HCT116 (cell line): ENCODE data around the gene TECPR1. TPM values are rescaled to one million over a fixed set of nuclear protein-coding genes. Genes with fewer than 3 reads are reported as not detected.

Source experiments
- ATAC-seq: fragments of 200-7000 bp; cut with Tn5 transposase; 2 replicates; pipeline ENCODE4 v1.9.1; 2020; ENCODE audit warnings: mild to moderate bottlenecking, moderate library complexity
- BruUV-seq: library from RNA; stranded (reverse); fragments of 400-500 nt; replicated peaks from 2 replicates; lab custom pipeline; 2021; lab: Mats Ljungman, UMichigan
- CTCF ChIA-PET: fragments of 300-600 bp; sonication (Branson Sonifier 250); formaldehyde crosslinking; loops from one replicate; lab custom pipeline; 2021; ENCODE audit warnings: antibody characterized with exemption; lab: Charles Lee
- POLR2A ChIA-PET: fragments of 300-600, 350-600 bp; sonication (Branson Sonifier 250); formaldehyde crosslinking; loops from one replicate; lab custom pipeline; 2021; ENCODE audit warnings: antibody characterized with exemption; lab: Charles Lee
- RAD21 ChIA-PET, 2 experiments: fragments of 300-600 bp; sonication (Branson Sonifier 250); formaldehyde crosslinking; loops; one replicate each; lab custom pipeline; 2023; ENCODE audit warnings: low total read pairs in 2 of 2; ENCODE audit not compliant: uncharacterized antibody in 2 of 2, unreplicated experiment in 2 of 2, low non-redundant PET in 1 of 2; lab: Charles Lee
- DNase-seq: peaks from one replicate; pipeline ENCODE4 v3.0.0-alpha.2; 2010; ENCODE audit warnings: low read depth, low spot score
- H2AFZ ChIP-seq: fragments of 200-600 bp; shearing (Covaris generic), sonication (generic); 2 replicates; pipeline ENCODE4 v1.6.1; 2017; ENCODE audit warnings: low read depth, mixed run types, mixed read lengths, antibody characterized with exemption, low read length; ENCODE audit not compliant: poor library complexity, severe bottlenecking
- H3K27ac ChIP-seq: 2 replicates; pipeline ENCODE4 v1.5.1; 2012; ENCODE audit warnings: low read depth, low read length
- H3K27me3 ChIP-seq: fragments of 200-600 bp; sonication (generic); 2 replicates; pipeline ENCODE4 v1.6.1; 2016; ENCODE audit warnings: mixed run types, low read length, mixed read lengths; ENCODE audit not compliant: insufficient read depth
- H3K36me3 ChIP-seq, 2 experiments: fragments of 200-500 bp in 1 of 2; fragments of 200-600 bp in 1 of 2; sonication (Bioruptor generic) in 1 of 2; sonication (generic) in 1 of 2; 2 replicates each; pipeline versions ENCODE4 v1.5.1 to v1.6.1; 2014 to 2016; ENCODE audit warnings: low read length in 2 of 2, inconsistent platforms in 1 of 2, mixed read lengths in 1 of 2, mixed run types in 1 of 2; ENCODE audit not compliant: insufficient read depth in 2 of 2, control insufficient read depth in 1 of 2
- H3K4me1 ChIP-seq, 2 experiments: fragments of 200-600 bp in 1 of 2; sonication (generic) in 1 of 2; 2 replicates each; pipeline versions ENCODE4 v1.5.1 to v1.6.1; 2012 to 2017; ENCODE audit warnings: low read length in 2 of 2, inconsistent platforms in 1 of 2, mild to moderate bottlenecking in 1 of 2, mixed read lengths in 1 of 2, mixed run types in 1 of 2, moderate library complexity in 1 of 2; ENCODE audit not compliant: insufficient read depth in 2 of 2, control insufficient read depth in 1 of 2
- H3K4me2 ChIP-seq: fragments of 200-600 bp; sonication (generic); 2 replicates; pipeline ENCODE4 v1.6.1; 2017; ENCODE audit warnings: mixed run types, low read length, mixed read lengths
- H3K4me3 ChIP-seq, 2 experiments: fragments of 200-600 bp in 1 of 2; sonication (generic) in 1 of 2; replicated peaks in 1 of 2; 2 replicates each; pipeline ENCODE4 v1.5.1; 2011 to 2016; ENCODE audit warnings: low read length in 2 of 2, control low read depth in 1 of 2, low read depth in 1 of 2, mild to moderate bottlenecking in 1 of 2, mixed read lengths in 1 of 2, mixed run types in 1 of 2
- H3K79me2 ChIP-seq: fragments of 200-600 bp; sonication (generic); 2 replicates; pipeline ENCODE4 v1.6.1; 2017; ENCODE audit warnings: mild to moderate bottlenecking, mixed run types, low read length, moderate library complexity, mixed read lengths; ENCODE audit not compliant: insufficient read depth
- H3K9ac ChIP-seq: fragments of 200-600 bp; sonication (generic); 2 replicates; pipeline ENCODE4 v1.6.1; 2016; ENCODE audit warnings: low read length, mixed read lengths
- H3K9me2 ChIP-seq: fragments of 200-600 bp; sonication (generic), shearing (Covaris generic); 2 replicates; pipeline ENCODE4 v1.6.1; 2017; ENCODE audit warnings: mixed run types, mild to moderate bottlenecking, moderate library complexity; ENCODE audit not compliant: insufficient read depth
- H3K9me3 ChIP-seq, 2 experiments: fragments of 200-500 bp in 1 of 2; fragments of 200-600 bp in 1 of 2; sonication (Bioruptor generic) in 1 of 2; sonication (generic) in 1 of 2; 2 replicates each; pipeline ENCODE4 v1.6.1; 2014 to 2017; ENCODE audit warnings: low read length in 2 of 2, mixed read lengths in 2 of 2, inconsistent platforms in 1 of 2, low read depth in 1 of 2, mild to moderate bottlenecking in 1 of 2, mixed run types in 1 of 2, moderate library complexity in 1 of 2; ENCODE audit not compliant: control insufficient read depth in 1 of 2, insufficient read depth in 1 of 2
- H4K20me1 ChIP-seq: fragments of 200-600 bp; sonication (generic), shearing (Covaris generic); 2 replicates; pipeline ENCODE4 v1.6.1; 2017; ENCODE audit warnings: mixed run types, mild to moderate bottlenecking, moderate library complexity; ENCODE audit not compliant: insufficient read depth
- ATF3 ChIP-seq: IDR thresholded peaks from 2 replicates; pipeline ENCODE4 v1.6.1; 2012
- CTCF ChIP-seq, 3 experiments: fragments of 200-600 bp in 1 of 3; sonication (generic) in 1 of 3; IDR thresholded peaks in 2 of 3; conservative IDR thresholded peaks in 1 of 3; 2 replicates each; pipeline ENCODE4 v1.5.1; 2012 to 2017; ENCODE audit warnings: low read depth in 2 of 3, low read length in 2 of 3, antibody characterized with exemption in 1 of 3, borderline replicate concordance in 1 of 3, control low read depth in 1 of 3, mild to moderate bottlenecking in 1 of 3, mixed read lengths in 1 of 3, mixed run types in 1 of 3, moderate library complexity in 1 of 3; ENCODE audit not compliant: insufficient read depth in 1 of 3
- JUND ChIP-seq: IDR thresholded peaks from 2 replicates; pipeline ENCODE4 v1.6.1; 2012
- POLR2AphosphoS5 ChIP-seq: IDR thresholded peaks from 2 replicates; pipeline ENCODE4 v1.6.1; 2011; ENCODE audit warnings: mild to moderate bottlenecking, low read depth, low read length, moderate library complexity
- RAD21 ChIP-seq: IDR thresholded peaks from 2 replicates; pipeline ENCODE4 v1.6.1; 2012; ENCODE audit warnings: low read depth, mild to moderate bottlenecking
- SIN3A ChIP-seq: IDR thresholded peaks from 2 replicates; pipeline ENCODE4 v1.6.1; 2012; ENCODE audit warnings: low read depth
- intact Hi-C: fragments of 100-400 bp; cut with micrococcal nuclease; formaldehyde crosslinking; loops from 2 replicates; pipeline ENCODE4 v1.10.0; 2022
- total RNA-seq: library from RNA; stranded (reverse); gene quantifications from one replicate; pipeline ENCODE4 v1.2.1, GENCODE V29; 2021; ENCODE audit not compliant: unreplicated experiment

TECPR1 gene
- total RNA-seq, 1 experiment from 2014 or later: 19.9 TPM

DNA sequence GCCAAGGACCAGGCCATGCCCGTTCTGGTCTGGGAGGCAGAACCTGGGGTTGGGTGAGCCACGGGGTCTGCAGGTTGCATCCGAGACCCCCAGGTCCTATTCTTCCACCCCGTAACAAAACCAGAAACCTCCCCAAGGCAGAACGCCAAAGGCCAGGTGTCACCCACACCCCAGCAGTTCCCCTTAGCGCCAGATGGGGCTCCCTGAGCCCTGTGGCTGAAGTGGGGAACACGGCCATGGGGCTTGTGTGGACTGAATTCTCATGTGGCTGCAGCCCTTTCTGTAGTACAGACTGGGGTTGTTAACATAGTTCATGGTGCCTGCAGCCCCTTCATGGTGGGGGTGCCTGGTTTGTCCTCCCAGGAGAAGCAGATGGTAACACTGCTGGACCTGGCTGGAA lies 39.7 kb upstream of the TECPR1 start:
- Histone ChIP-seq H3K27me3 (no peaks in the 10 kb centered on the region), H4K20me1 (peaks cover 3% of the 10 kb centered on the region; the same call in 1 of the 2 replicates), H3K9me2 (no peaks in the 10 kb centered on the region), H2AFZ (no peak overlapping the region), H3K36me3 (peaks cover 10 to 32% of the 10 kb centered on the region in 2 experiments; a peak in 3 of 4 replicates), H3K4me1 (peaks cover 11 to 37% of the 10 kb centered on the region in 2 experiments), H3K4me3 (no peak overlapping the region), H3K27ac (no peak overlapping the region), H3K9ac (no peak overlapping the region), H3K79me2 (peaks cover 78% of the 10 kb centered on the region), H3K9me3 (no peaks in the 10 kb centered on the region), H3K4me2 (no peak overlapping the region)
- BruUV-seq: no TSS peak
- no peak for ATAC-seq
- TF ChIP-seq CTCF (IDR thresholded peaks at IDR 0.05 in 2 of 3, conservative IDR thresholded peaks at IDR 0.05 in 1 of 3; ENCODE audit: borderline replicate concordance in 1 of 3, insufficient read depth in 1 of 3, low read depth in 2 of 3, low read length in 2 of 3) (peak in 2 of 3 experiments; percentile 26 to 28; a peak in 4 of 6 replicates), POLR2AphosphoS5 (peak; percentile 17), JUND (no peak), SIN3A (no peak)
- intact Hi-C loops: no loop called here
- ChIA-PET POLR2A (no interaction called here), RAD21 (no interaction called here), CTCF (no interaction called here)
- DNase-seq: no peak

DNA sequence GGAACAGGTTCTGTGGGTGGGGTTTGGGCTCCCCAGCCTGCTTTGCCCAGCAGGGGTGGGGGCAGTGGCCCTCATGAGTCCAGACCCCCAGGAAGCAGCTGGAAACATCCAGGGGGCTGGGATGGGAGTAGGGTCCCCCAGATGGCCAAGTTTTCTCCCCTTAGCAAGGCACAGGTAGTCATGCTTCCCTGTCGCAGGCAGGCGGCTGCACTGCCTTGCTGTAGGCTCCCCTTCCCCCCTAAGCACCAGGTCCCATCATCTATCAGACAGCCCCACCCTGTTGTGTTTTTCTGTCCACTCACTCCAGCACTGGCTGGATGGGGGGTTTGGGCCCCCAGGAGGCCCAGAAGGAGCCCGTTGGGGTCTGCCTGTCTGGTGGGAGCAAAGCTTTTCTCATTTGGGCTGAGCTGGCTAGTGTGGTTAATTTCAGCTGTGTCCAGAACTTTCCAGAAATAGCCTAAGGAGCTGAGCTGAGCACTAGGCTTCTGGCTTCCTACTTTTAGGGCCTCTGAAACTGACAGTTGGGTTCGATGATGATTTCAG lies 37.4 kb upstream of the TECPR1 start:
- H4K20me1 ChIP-seq: peaks cover 3% of the 10 kb centered on the region; the same call in 1 of the 2 replicates
- peaks cover 93% of the 10 kb centered on the region for H3K79me2 ChIP-seq
- H3K4me2 ChIP-seq: no peak overlapping the region
- no peak overlapping the region for H3K27ac ChIP-seq
- H3K4me3 ChIP-seq: no peak overlapping the region
- ChIA-PET CTCF (no interaction called here), POLR2A (interaction anchor here (1.0 kb wide), 1 partner anchor 22 kb away, joined by 3 read pairs; no protein-coding TSS in a partner anchor), RAD21 (no interaction called here)
- ATAC-seq (no peak), DNase-seq (no peak)
- H3K4me1 ChIP-seq: peaks cover 32 to 50% of the 10 kb centered on the region in 2 experiments
- no peaks in the 10 kb centered on the region for H3K27me3 ChIP-seq
- intact Hi-C loops: no loop called here
- no peaks in the 10 kb centered on the region for H3K9me3 ChIP-seq
- H3K36me3 ChIP-seq: peaks cover 10 to 29% of the 10 kb centered on the region in 2 experiments; a peak in 3 of 4 replicates
- H2AFZ ChIP-seq: no peak overlapping the region
- H3K9me2 ChIP-seq: no peaks in the 10 kb centered on the region
- TF ChIP-seq ATF3 (no peak), RAD21 (no peak)
- BruUV-seq: no TSS peak
- no peak overlapping the region for H3K9ac ChIP-seq
